GM19099 (cell line): ENCODE results near the gene XXYLT1.

Experiments used
- POLR2A ChIP-seq: IDR thresholded peaks from 3 replicates; pipeline ENCODE4 v1.6.1; 2011; ENCODE audit warnings: low read depth; ENCODE audit not compliant: insufficient read length; ENCODE audit errors: extremely low read depth

Gene XXYLT1

GRCh38 chr3:195177422-195178123, 93.4 kb downstream of the XXYLT1 start:
- no peak for TF ChIP-seq POLR2A

- TF ChIP-seq POLR2A, result no peak
Measured at GRCh38 chr3:195176776-195177175, 94.2 kb downstream of the XXYLT1 start.

DNA sequence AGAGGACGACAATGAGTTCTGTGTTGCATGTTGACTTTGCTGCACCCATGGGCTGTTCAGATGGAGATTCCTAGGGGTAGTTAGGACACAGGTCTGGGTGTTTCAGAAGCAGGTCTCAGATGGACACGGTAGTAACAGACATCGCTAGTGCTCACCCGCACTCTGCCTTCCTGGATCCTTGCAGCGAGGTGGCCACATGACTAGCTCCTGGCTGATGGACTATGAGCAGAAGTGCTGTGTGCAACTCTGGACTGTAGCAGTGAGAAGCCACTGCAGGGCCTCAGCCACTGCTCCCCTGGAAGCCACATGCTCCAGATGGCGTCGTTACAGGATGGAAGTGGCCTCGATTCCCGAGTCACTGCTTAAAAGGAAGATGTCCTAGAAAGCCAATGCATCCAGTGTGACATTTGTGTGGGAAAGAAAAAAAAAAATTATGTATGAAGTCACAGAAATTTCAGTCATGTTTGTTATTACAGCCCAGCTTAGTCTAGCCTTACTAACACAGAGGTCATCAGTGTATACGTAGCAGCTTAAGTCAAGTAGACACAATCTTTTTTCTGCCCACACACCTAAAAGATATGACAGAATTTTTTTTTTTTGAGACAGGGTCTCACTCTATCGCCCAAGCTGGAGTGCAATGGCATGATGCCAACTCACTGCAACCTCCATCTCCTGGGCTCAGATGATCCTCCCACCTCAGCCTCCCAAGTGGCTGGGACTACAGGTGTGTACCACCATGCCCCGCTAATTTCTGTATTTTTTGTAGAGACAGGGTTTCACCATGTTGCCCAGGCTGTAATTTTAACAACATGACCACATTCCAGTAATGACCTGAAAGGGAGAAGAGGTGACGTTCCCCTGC, 95.3 kb downstream of the XXYLT1 start:
- no peak for TF ChIP-seq POLR2A

- no peak for TF ChIP-seq POLR2A
Measured at GRCh38 chr3:195175076-195175475, 95.9 kb downstream of the XXYLT1 start.

DNA sequence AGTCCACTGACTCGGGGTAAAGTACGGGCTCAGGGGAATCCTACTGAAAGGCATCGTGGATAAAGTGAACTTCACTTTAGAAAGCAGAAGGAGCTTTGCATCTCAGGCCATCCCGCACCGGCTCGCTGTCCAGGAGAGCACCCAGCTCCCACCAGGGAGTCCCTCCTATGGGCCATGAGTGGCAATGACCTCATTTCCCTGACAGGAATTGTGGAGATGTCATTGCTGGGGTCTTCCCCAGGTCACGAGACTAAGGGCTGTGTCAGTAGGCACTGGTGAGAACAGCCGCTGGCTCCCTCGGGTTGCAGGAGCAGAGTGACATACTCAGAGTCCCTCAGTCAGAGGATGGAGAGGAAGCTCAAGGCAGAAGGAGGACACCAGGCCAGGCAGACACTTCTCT, 97.3 kb downstream of the XXYLT1 start:
- no peak for TF ChIP-seq POLR2A

DNA sequence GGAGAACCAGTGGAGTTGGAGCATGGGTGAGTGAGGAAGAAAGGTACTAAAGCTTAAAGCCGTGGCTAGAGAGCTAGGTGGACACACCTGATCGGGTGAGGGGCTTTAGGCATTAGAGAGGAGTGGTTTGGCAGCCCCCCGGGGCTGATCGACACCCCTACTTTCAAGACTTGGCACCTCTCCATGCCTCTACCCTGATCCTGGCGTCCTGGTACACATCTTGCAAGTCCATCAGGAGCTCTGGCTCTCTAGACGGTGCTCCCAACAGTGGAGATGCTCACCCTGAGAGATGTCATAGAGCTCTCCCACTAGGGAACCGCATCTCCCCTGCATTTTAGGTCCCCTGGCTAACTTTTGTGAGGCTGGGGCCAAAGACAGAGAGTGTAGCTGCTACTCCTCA, 98.1 kb downstream of the XXYLT1 start:
- no peak for TF ChIP-seq POLR2A

DNA sequence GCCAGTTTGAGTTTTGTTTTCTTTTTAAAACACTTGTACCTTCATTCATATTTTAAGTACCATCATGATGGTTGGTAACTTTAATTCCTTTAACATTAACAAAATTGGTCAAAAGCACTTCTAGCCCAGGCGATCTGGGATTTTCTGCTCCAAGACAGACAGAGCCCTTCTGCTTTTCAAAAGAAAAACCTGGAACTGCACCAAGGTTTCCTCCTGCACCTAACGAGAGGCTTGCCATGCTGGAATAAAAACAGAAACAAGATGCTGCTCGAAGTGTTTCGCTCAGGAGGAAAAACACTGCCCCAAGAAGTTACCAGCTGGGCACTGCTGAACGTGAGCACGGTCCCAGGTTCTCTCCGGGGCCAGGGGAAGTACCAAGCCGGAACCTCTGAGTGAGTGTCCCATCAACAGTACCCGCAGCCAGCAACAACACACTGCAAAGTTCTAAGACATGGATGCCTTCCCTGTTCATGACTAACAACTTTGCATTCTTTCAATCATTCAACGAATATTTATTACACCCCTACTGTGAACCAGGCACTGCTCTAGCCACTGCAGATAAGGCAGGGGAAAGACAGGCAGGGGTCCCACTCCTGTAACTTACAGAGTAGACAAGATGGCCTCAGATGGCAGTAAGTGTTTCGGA, 98.8 kb downstream of the XXYLT1 start:
- TF ChIP-seq POLR2A, result no peak

- no peak for TF ChIP-seq POLR2A
Measured at GRCh38 chr3:195171093-195171873, 99.7 kb downstream of the XXYLT1 start.

GRCh38 chr3:195170496-195170895, 100.5 kb downstream of the XXYLT1 start:
- TF ChIP-seq POLR2A, result no peak

DNA sequence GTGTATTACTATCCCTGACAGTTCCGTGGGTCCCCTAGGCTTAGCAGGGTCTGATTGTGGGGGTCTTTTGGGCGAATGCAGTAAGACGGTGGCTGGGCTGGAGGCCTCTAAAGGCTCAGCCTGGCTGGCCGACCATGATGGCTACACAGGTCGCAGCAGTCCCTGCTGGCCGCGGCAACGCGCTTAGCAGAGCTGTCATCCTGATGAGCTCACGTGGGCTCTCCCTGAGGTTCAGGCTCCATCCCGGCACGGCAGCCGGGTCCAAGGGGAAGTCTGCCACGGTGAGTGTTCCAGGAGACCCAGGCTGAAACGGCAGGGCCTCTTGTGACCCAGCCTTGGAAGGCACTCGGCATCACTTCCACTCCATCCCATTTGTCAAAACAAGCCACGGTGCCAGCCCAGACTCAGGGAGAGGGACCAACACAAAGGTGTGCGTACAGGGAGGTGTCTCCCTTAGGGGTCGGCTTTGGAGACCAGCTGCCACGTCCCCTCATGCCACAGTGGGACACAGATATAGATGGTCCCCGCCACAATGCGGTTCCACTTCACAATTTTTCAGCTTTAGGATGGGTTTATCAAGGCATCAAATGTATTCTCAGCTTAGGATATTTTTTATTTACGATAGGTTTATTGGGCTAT, 101.8 kb downstream of the XXYLT1 start:
- no peak for TF ChIP-seq POLR2A

GRCh38 chr3:195168009-195168762, 102.8 kb downstream of the XXYLT1 start:
- TF ChIP-seq POLR2A, result no peak

DNA sequence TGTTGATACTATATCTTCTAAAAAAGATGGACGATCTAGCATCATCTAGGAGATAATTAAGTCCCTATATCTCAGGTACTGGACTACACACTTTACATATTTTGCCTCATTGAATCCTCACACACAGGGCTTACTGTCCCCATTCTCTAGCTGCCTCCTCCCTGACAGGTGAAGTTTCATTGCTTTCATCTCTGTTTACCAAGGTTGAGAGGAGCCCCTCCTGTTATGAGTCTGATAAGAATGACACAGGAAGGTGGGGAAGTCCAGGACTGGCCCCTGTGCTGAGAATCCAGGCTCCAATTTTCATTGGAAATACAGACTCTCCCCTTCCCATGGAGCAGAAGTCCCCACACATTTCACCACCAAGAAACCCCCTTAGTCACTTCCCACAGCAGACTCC, 105.2 kb downstream of the XXYLT1 start:
- no peak for TF ChIP-seq POLR2A

GRCh38 chr3:195165265-195165609, 105.7 kb downstream of the XXYLT1 start:
- no peak for TF ChIP-seq POLR2A
